HTERT RPE-1 (cell line): ENCODE measurements around the gene LIMA1.
"Not testable (repeated sequence)": the region's sequence is repeated elsewhere in the genome, so short reads cannot be mapped to it uniquely, and the experiment has no call there.

Source experiments
- in situ Hi-C: fragments of 300-500 bp; cut with MboI; formaldehyde crosslinking; loops from 4 replicates; pipeline ENCODE4 v1.14.3; 2020; ENCODE audit warnings: low sequenced_read_pairs

The LIMA1 gene

DNA sequence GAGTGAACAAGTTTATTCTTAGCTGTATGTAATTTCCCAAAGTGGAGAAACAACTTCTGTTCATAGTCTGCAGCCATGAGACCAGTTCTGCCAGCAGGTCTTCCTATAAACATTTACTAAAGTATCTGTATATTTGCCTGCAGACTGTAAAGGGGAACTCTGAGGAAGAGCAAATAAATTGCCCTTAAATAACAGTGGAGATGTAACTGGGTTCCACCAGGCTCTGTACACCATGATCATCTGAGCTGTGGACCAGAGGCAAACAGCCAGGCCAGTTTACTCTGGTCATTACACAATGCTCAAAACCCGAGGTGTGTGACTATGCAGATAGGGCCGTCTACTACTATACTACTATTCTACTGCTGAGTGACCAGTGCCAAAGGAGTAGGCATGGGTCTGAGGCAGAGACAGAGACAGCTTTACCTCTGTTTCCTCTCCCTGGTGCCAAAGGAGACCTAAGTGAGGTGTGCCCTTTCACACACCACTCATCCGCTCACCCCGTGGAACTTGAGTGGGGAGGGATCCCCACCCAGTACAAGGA, 95.0 kb downstream of the LIMA1 start:
- in situ Hi-C loops = no loop called here

DNA sequence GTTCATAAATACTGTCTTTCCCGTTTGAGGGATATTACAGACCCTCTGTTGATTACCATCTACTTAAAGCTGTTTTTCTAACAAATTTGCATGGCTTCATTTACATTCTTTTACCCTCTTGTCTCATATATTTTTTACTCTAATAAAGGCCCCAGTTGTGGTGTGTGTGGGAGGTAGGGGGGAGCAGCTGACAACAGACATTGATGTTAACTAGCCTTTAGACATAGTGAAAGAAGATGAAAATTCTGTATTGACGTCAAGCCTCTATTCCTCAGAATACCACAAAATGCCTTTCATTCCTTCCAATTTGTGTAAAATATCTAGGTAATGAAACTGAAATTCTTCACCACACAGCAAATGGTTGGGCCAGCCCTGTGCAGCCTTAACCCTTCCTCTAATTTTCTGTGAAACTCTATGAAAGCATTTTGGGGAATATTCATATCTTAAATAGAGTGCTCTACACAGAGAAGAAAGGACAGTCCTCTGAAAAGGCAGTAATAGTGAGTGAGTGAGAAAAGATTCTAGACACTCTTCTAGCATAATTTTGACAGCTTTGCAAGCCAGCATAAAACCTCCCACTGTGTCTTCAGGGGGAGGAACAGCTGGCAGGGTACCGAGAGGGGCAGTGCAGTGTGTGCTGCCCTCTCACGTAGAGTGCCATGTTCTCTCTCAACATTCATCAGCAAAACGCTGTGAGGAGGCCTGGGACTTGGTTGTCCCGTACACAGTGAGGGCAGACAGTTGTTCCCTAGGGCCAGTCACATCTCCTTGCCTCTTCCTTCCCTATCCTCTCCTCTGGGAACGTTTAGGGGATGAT, 96.0 kb downstream of the LIMA1 start:
- in situ Hi-C loops = no loop called here

DNA sequence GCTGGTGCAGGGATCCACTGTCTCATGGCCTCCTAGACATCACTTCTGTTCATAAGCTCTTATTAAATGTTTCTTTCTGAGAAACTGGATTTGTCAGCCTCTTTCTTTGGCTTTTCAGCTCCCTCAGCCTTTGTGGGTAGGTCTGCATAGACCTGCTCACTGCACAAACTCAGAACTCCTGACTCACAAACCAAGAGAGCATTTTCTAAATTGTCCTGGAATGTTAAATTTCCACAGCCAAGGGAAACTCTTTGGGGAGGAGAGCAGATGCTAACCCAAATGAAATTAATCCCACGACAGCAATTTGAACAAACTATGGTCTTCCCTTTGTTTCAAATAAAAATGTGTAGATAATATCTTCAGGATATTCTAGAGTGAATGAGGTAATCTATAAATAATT, 96.6 kb downstream of the LIMA1 start:
- in situ Hi-C loops = no loop called here

GRCh38 chr12:50185970-50186663, 97.2 kb downstream of the LIMA1 start:
- in situ Hi-C loops = no loop called here

DNA sequence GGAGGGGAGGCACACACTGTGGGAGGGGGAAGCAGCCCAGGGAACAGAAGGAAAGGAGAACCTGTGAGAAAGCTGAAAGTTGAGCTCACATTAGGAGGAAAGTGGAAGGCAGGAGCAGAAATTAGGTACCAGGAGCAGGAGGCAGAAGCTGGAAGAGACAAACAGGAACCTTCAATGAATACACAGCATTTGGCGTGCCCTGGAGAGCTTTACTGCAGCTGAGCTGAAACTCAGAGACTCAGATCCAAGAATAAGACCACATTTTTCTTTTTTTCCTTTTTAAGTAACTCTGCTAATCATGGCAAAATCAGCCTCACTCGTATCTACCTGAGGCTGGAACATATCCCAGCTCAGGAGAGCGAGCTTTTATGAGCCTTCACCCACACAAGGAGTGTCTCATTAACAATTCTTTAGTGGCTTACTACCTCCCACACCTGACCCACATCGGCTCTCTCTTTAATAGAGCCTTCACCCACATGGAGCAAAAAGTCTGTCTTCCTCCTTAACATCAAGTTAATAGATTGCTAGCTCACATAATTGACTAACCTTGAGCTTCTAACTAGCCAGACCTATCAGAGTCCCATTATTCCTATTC, 97.9 kb downstream of the LIMA1 start:
- in situ Hi-C loops = no loop called here

- in situ Hi-C loops = no loop called here
Measured at GRCh38 chr12:50184261-50184660, 99.1 kb downstream of the LIMA1 start.

GRCh38 chr12:50182461-50182860, 100.9 kb downstream of the LIMA1 start:
- in situ Hi-C loops = no loop called here

DNA sequence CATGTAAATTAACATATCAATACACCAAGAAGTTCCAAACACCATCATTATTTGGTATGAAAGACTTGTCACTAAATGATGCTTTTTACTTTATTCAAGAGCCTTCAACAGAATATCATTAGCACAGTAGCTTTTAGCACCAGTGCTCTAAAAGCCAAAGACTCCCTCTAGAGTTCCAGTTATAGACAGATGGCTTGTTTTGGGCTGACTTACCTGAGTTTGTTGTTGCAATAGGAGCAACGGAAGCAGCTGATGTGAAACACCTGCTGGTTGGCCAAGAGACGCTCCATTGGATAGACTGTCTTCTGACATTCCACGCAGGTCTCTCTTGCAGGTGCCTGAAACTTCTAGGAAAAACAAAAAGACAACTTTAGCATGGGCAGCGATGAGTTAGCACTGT, 101.6 kb downstream of the LIMA1 start:
- in situ Hi-C loops = no loop called here

GRCh38 chr12:50175716-50176026, 107.6 kb downstream of the LIMA1 start:
- in situ Hi-C loops = no loop called here

- in situ Hi-C loops = no loop called here
Measured at GRCh38 chr12:50174971-50175715, 108.2 kb downstream of the LIMA1 start.

GRCh38 chr12:50167049-50167828, 116.1 kb downstream of the LIMA1 start, which contains the start of gene CERS5:
CERS5 (minus strand) TSS chr12:50167369; CDS start chr12:50167297, 72 bp downstream.
- in situ Hi-C loops = no loop called here

DNA sequence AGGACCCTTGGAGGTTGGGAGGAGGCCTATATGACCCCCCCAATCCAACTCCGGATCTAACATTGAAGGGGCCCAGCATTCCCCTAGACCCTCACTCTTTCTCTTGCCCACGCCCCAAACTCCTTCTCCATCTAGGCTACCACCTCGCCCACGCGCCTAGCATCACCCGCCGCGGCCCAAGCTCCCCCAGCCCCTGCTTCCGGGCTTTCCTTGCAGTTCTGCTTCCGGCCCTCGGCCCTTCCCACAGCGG, 116.6 kb downstream of the LIMA1 start:
- in situ Hi-C loops = no loop called here

GRCh38 chr12:50164963-50165362, 118.4 kb downstream of the LIMA1 start:
- in situ Hi-C loops = no loop called here

DNA sequence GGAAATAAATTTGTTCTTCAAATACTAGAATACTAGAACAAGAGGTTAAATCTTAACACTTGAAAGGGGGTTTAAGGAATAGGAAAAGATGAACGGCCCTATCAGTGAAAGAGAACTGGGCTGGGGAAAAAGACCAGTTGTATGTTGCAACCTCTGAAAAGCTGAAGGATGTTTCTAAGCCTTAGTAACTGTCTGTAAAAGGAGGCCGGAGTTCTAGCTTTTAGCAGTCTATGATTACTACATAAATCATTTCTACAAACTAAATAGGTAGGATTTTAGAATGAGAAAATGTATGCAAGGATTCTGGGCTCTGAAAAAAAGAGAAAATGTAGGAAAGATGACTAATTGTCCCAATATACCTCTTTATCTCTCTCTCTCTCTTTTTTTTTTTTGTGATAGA, 121.1 kb downstream of the LIMA1 start:
- in situ Hi-C loops = no loop called here

- in situ Hi-C loops = no loop called here
Measured at GRCh38 chr12:50160643-50161042, 122.7 kb downstream of the LIMA1 start.

DNA sequence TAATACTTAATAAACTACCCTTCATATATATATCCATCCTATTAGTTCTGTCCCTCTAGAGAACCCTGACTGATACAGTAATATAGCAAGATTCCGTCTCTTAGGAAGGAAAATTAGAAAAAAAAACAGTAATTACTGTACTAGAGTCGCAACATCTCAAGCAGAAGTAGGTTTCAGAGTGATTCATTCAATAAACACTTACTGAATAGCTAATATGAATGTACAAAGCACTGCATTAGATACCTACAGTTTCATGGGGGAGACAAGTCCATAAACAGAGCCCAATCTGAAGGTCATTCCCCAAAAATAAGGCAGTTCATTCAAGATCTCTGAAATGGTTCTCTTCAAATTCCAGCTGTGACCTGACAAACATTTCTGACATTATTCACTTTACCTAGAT, 126.1 kb downstream of the LIMA1 start:
- in situ Hi-C loops = no loop called here

DNA sequence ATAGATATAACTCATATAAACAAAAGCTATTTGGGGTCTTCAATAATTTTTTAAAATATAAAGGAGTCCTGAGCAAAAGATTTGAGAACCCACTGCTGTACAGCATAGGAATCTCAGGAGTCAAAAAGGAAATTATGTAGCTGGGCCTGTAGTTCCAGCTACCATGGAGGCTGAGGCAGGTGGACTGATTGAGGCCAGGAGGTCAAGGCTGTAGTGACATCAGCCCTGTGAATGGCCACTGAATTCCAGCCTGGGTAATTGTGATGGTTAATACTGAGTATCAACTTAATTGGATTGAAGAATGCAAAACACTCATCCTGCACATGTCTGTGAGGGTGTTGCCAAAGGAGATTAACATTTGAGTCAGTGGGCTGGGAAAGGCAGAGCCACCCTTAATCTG, 126.7 kb downstream of the LIMA1 start:
- in situ Hi-C loops = no loop called here

GRCh38 chr12:50154947-50155346, 128.4 kb downstream of the LIMA1 start:
- in situ Hi-C loops = not testable (repeated sequence)

DNA sequence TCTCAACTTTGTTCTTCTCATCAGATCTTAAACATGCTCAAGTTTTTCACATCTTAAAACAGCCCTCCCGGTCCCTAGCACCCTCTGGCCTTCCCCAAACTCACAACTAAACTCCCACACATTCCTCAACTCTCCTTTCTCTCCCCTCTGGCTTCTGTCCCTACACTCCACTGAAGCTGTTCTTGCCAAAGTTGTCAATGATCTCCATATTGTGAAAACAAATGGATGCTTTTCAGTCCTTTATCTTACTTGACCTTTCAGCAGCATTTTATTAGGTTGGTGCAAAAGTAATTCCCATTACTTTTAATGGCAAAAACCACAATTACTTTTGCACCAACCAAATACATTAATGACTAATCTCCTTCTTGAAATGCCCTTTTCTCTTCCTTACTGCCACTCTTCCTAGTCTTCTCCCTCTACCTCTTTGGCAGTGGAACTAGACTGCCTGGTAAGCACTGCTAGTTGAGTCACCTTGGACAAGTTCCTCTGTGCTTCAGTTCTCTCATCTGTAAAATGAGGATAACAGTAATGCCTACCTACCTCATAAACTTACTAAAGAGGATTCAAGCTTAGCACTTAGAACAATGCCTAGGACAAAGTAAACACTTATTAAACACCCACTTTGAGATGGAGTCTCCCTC, 132.2 kb downstream of the LIMA1 start:
- in situ Hi-C loops = no loop called here

DNA sequence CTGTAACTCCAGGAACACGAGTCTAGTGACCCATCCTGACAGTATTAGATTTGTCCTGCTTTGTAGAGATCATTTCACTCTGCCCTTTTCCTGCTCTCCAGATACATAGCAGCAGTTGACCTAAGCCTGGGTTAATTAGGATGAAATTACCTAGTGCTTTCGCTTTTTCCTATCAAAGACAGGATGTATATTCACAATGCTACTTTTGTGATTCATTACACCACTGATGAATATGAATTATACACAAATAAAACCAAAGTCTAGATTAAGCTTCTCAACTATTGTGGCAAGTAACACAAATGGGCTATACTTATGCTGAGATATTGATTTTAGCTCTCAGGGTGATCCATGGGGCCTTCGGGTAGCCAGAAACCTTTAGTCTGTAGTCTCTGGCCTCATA, 134.0 kb downstream of the LIMA1 start:
- in situ Hi-C loops = no loop called here
